Ishikawa (cell line): ENCODE data around the gene CEP85.

Experiments used
- CEBPB ChIP-seq: IDR thresholded peaks from 2 replicates; pipeline ENCODE4 v1.6.1; 2012
- CREB1 ChIP-seq: IDR thresholded peaks from 2 replicates; pipeline ENCODE4 v1.6.1; 2012; ENCODE audit warnings: low read depth
- EGR1 ChIP-seq: IDR thresholded peaks from 2 replicates; pipeline ENCODE4 v1.6.1; 2012
- EP300 ChIP-seq: IDR thresholded peaks from 2 replicates; pipeline ENCODE4 v1.6.1; 2012; ENCODE audit warnings: borderline replicate concordance
- FOXM1 ChIP-seq: IDR thresholded peaks from 2 replicates; pipeline ENCODE4 v1.6.1; 2012; ENCODE audit warnings: low read depth, borderline replicate concordance
- NFIC ChIP-seq: IDR thresholded peaks from 2 replicates; pipeline ENCODE4 v1.6.1; 2012
- RAD21 ChIP-seq: IDR thresholded peaks from 2 replicates; pipeline ENCODE4 v1.6.1; 2012; ENCODE audit warnings: low read depth
- TAF1 ChIP-seq: IDR thresholded peaks from 2 replicates; pipeline ENCODE4 v1.6.1; 2012; ENCODE audit warnings: low read depth, mild to moderate bottlenecking
- TEAD4 ChIP-seq: IDR thresholded peaks from 2 replicates; pipeline ENCODE4 v1.6.1; 2012
- YY1 ChIP-seq: IDR thresholded peaks from 2 replicates; pipeline ENCODE4 v1.6.1; 2012; ENCODE audit warnings: low read depth
- ZBTB7A ChIP-seq: IDR thresholded peaks from 2 replicates; pipeline ENCODE4 v1.6.1; 2012; ENCODE audit warnings: low read depth
- TF ChIP-seq, protein P1 (sequence below): IDR thresholded peaks from 2 replicates; pipeline ENCODE4 v1.6.1; 2012; ENCODE audit warnings: low read depth, mild to moderate bottlenecking
- TF ChIP-seq, protein P2 (sequence below): IDR thresholded peaks from 2 replicates; pipeline ENCODE4 v1.6.1; 2012
- TF ChIP-seq, protein P3 (sequence below): IDR thresholded peaks from 2 replicates; pipeline ENCODE4 v1.6.1; 2012

DNA sequence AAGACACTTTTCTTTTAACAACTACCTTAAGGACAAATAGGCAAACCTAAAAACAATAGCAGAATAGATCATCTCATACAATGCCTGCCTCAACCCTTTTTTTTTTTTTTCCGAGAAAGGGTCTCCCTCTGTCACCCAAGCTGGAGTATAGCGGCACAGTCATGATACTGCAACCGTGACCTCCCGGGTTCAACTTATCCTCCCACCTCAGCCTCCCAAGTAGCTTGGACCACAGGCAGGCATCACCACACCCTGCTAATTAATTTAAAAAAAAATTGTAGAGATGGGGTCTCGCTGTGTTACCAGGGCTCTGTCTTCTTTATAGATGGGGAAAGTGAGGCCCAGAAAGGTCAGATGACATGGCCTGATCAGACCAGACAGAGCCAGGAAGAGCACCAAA is 53.8 kb downstream of the CEP85 start:
- TF ChIP-seq TAF1 (no peak), CREB1 (no peak), FOXM1 (no peak), TEAD4 (no peak), RAD21 (no peak), YY1 (no peak), EP300 (no peak), NFIC (no peak), CEBPB (no peak), ZBTB7A (no peak), EGR1 (no peak)
- TF ChIP-seq, protein P1, sequence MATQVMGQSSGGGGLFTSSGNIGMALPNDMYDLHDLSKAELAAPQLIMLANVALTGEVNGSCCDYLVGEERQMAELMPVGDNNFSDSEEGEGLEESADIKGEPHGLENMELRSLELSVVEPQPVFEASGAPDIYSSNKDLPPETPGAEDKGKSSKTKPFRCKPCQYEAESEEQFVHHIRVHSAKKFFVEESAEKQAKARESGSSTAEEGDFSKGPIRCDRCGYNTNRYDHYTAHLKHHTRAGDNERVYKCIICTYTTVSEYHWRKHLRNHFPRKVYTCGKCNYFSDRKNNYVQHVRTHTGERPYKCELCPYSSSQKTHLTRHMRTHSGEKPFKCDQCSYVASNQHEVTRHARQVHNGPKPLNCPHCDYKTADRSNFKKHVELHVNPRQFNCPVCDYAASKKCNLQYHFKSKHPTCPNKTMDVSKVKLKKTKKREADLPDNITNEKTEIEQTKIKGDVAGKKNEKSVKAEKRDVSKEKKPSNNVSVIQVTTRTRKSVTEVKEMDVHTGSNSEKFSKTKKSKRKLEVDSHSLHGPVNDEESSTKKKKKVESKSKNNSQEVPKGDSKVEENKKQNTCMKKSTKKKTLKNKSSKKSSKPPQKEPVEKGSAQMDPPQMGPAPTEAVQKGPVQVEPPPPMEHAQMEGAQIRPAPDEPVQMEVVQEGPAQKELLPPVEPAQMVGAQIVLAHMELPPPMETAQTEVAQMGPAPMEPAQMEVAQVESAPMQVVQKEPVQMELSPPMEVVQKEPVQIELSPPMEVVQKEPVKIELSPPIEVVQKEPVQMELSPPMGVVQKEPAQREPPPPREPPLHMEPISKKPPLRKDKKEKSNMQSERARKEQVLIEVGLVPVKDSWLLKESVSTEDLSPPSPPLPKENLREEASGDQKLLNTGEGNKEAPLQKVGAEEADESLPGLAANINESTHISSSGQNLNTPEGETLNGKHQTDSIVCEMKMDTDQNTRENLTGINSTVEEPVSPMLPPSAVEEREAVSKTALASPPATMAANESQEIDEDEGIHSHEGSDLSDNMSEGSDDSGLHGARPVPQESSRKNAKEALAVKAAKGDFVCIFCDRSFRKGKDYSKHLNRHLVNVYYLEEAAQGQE: no peak
- TF ChIP-seq, protein P2, sequence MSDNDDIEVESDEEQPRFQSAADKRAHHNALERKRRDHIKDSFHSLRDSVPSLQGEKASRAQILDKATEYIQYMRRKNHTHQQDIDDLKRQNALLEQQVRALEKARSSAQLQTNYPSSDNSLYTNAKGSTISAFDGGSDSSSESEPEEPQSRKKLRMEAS: no peak
- TF ChIP-seq, protein P3, sequence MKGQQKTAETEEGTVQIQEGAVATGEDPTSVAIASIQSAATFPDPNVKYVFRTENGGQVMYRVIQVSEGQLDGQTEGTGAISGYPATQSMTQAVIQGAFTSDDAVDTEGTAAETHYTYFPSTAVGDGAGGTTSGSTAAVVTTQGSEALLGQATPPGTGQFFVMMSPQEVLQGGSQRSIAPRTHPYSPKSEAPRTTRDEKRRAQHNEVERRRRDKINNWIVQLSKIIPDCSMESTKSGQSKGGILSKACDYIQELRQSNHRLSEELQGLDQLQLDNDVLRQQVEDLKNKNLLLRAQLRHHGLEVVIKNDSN: no peak
